Adrenal gland (tissue), 19 donors: Measurements from ENCODE around the gene DCTN1. TPM values are rescaled to one million over a fixed set of nuclear protein-coding genes. Genes with fewer than 3 reads are reported as not detected.

Source experiments
- DNase-seq, 7 donors: peaks; one replicate each; pipeline ENCODE4 v3.0.0-alpha.2; 2019 to 2020
- H3K27ac ChIP-seq, 5 donors: fragments of 200-600 bp; sonication (generic) in 4 of 5; 1 replicate in 3 of 5; 2 replicates in 2 of 5; pipeline versions ENCODE4 v1.5.1 to v1.8.0; 2016 to 2020; ENCODE audit warnings: mild to moderate bottlenecking in 1 of 5
- H3K27me3 ChIP-seq: fragments of 200-600 bp; 2 replicates; pipeline ENCODE4 v1.8.0; 2021
- H3K36me3 ChIP-seq, 2 donors: fragments of 200-600 bp; replicated peaks in 1 of 2; 1 replicate in 1 of 2; 2 replicates in 1 of 2; pipeline versions ENCODE4 v1.5.1 to v1.8.0; 2018 to 2022
- H3K4me1 ChIP-seq, 2 donors: fragments of 200-600 bp; replicated peaks in 1 of 2; 1 replicate in 1 of 2; 2 replicates in 1 of 2; pipeline versions ENCODE4 v1.5.1 to v1.8.0; 2018 to 2021
- H3K4me3 ChIP-seq, 4 donors: fragments of 200-600 bp; sonication (generic) in 3 of 4; one replicate each; pipeline ENCODE4 v1.5.1; 2016 to 2018
- H3K9me3 ChIP-seq, 3 donors: fragments of 200-600 bp; sonication (generic) in 1 of 3; replicated peaks in 1 of 3; 1 replicate in 2 of 3; 2 replicates in 1 of 3; pipeline versions ENCODE4 v1.5.1 to v1.8.0; 2016 to 2021
- POLR2A ChIP-seq, 2 donors: fragments of 450-650 bp; IDR thresholded peaks; one replicate each; pipeline ENCODE4 v1.6.1; 2017; ENCODE audit warnings: antibody characterized with exemption in 2 of 2, mild to moderate bottlenecking in 2 of 2, moderate library complexity in 1 of 2
- WGBS, 4 donors: extraction: QIAGEN DNeasy Blood & Tissue Kit in 2 of 4; methylation state at CpG; one replicate each; pipeline versions ENCODE4 v1.1.5 to v1.1.7; 2013 to 2017; 5-methylcytosine and 5-hydroxymethylcytosine counted together
- intact Hi-C, 2 donors: fragments of 100-400 bp; cut with DNase I; formaldehyde crosslinking; loops; one replicate each; pipeline versions ENCODE4 v1.14.1 to v1.15.0; 2022 to 2023
- long read RNA-seq, 10 donors: library from polyadenylated mRNA in 3 of 10; unstranded in 2 of 10; stranded (forward) in 1 of 10; transcript quantifications; one replicate each; pipeline ENCODE4 v2.0.0 and lab custom pipeline, GENCODE V29; 2021 to 2026
- polyA plus RNA-seq, 3 donors: library from polyadenylated mRNA; stranded (reverse); fragments of 200-250 nt in 2 of 3; fragments of 350-450 nt in 1 of 3; fragmentation: Illumina TruSeq in 1 of 3; extraction: RNeasy Lipid Tissue Mini Kit (QIAGEN cat#74804) in 1 of 3; gene quantifications; one replicate each; pipeline ENCODE4 v1.2.3, GENCODE V29; 2013 to 2014
- total RNA-seq, 9 donors: library from RNA; depleted of rRNA in 4 of 9; stranded (reverse); fragments of >200 nt in 4 of 9; fragments of 120-200 nt in 1 of 9; fragmentation: NEBNext Ultra II Directional in 1 of 9; extraction: Animal tissue kit (Norgen Biotek cat#: 25700) in 1 of 9; gene quantifications; one replicate each; pipeline versions ENCODE4 v1.1.0 to v1.2.4, GENCODE V29; 2013 to 2023
- TF ChIP-seq, protein P1 (sequence below), 6 experiments: fragments of 450-650 bp in 4 of 6; fragments of 200-600 bp in 2 of 6; sonication (generic) in 1 of 6; IDR thresholded peaks; 1 replicate in 5 of 6; 2 replicates in 1 of 6; pipeline versions ENCODE4 v1.5.1 to v1.8.0; 2016 to 2021; ENCODE audit warnings: antibody characterized with exemption in 6 of 6, mild to moderate bottlenecking in 2 of 6, moderate library complexity in 1 of 6
- donor health status: healthy with polysubstance abuse.
- donor health status: Bipolar disorder and iron deficiency.
- donor health status: DM: yes; HTN: yes; CAD: no.
- donor health status: DM: no; HTN: no; CAD: no.
- donor health status: DM: no; HTN: no; CAD: no.
- donor health status: DM: yes; HTN: yes; CAD: no.

Gene DCTN1
- 100 to 1,000 TPM; 106 to 188 (median 146) TPM for total RNA-seq
- 100 to 1,000 TPM; 142 to 258 (median 212) TPM for polyA plus RNA-seq
- long read RNA-seq, donor 1, full-length matches to known transcripts: 12 of 19 reads
- long read RNA-seq, donor 1, partial matches to known transcripts: 7 of 19 reads
- long read RNA-seq, donor 1, other reads (novel, unspliced or antisense): 0 of 19 reads
- long read RNA-seq, donor 2, full-length matches to known transcripts: 9 of 15 reads
- long read RNA-seq, donor 2, partial matches to known transcripts: 6 of 15 reads
- long read RNA-seq, donor 2, other reads (novel, unspliced or antisense): 0 of 15 reads
- long read RNA-seq, donor 3, full-length matches to known transcripts: 3 of 13 reads
- long read RNA-seq, donor 3, partial matches to known transcripts: 10 of 13 reads
- long read RNA-seq, donor 3, other reads (novel, unspliced or antisense): 0 of 13 reads
- long read RNA-seq, donor 4, full-length matches to known transcripts: 12 of 26 reads
- long read RNA-seq, donor 4, partial matches to known transcripts: 14 of 26 reads
- long read RNA-seq, donor 4, other reads (novel, unspliced or antisense): 0 of 26 reads
- long read RNA-seq, donor 5, full-length matches to known transcripts: 344 of 457 reads
- long read RNA-seq, donor 5, partial matches to known transcripts: 64 of 457 reads
- long read RNA-seq, donor 5, other reads (novel, unspliced or antisense): 49 of 457 reads
- long read RNA-seq, donor 6, full-length matches to known transcripts: 8 of 47 reads
- long read RNA-seq, donor 6, partial matches to known transcripts: 39 of 47 reads
- long read RNA-seq, donor 6, other reads (novel, unspliced or antisense): 0 of 47 reads
- long read RNA-seq, donor 7, full-length matches to known transcripts: 2 of 17 reads
- long read RNA-seq, donor 7, partial matches to known transcripts: 15 of 17 reads
- long read RNA-seq, donor 7, other reads (novel, unspliced or antisense): 0 of 17 reads
- long read RNA-seq, donor 8, full-length matches to known transcripts: 14 of 24 reads
- long read RNA-seq, donor 8, partial matches to known transcripts: 10 of 24 reads
- long read RNA-seq, donor 8, other reads (novel, unspliced or antisense): 0 of 24 reads
- long read RNA-seq, donor 9, full-length matches to known transcripts: 3 of 3 reads
- long read RNA-seq, donor 9, partial matches to known transcripts: 0 of 3 reads
- long read RNA-seq, donor 9, other reads (novel, unspliced or antisense): 0 of 3 reads
- long read RNA-seq, donor 10, full-length matches to known transcripts: 7 of 7 reads
- long read RNA-seq, donor 10, partial matches to known transcripts: 0 of 7 reads
- long read RNA-seq, donor 10, other reads (novel, unspliced or antisense): 0 of 7 reads

DNA sequence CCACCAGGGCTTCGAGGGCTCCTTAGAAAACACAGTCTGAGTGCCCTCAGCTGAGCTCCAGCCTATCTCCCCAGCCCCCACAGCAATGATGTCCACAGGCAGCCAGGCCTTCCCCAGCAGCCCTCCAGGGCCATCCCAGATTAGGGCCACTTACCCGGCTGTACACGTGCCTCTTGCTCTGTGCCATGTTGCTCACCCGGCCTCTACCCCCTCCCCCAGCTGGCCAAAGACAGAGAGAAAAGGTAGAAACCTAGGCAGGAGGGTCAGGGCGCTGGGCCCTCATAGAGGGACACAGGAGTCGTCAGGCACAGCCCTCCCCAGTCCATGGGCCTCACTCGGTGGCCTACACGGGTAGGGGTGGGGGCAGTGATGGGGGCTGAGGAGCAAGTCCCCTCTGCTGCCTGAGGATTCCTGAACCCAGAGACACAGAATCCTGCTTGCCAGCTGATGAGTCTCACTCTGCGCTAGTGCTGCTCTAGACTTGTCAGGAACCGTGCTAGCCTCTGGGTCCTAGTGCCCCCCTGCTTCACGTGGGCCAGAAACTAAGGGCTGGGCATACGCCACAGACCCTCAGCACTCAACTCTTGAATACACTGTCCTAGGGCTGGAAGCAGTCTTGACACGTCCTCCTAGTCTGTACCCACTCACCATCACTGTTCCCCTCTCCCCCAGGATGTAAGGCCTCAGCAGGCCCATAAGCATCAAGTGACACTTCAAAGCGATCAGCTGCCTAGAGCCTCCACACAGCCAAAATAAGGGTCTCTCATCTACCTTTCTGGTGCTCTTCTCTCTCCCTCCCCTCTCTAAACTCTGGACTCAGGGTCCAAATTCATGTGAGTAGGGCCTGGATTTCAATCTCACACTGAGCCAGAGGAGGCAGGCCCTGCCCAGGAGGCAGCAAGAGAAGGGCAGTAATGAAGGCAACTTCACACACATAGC lies at the start of gene DCTN1:
DCTN1 (minus strand) TSS at position 461 of the 939 bp plus-strand sequence; CDS start at position 187, 274 bp downstream.
- peak; percentile 70 to 82 (median 78) for DNase-seq
- TF ChIP-seq, protein P1, sequence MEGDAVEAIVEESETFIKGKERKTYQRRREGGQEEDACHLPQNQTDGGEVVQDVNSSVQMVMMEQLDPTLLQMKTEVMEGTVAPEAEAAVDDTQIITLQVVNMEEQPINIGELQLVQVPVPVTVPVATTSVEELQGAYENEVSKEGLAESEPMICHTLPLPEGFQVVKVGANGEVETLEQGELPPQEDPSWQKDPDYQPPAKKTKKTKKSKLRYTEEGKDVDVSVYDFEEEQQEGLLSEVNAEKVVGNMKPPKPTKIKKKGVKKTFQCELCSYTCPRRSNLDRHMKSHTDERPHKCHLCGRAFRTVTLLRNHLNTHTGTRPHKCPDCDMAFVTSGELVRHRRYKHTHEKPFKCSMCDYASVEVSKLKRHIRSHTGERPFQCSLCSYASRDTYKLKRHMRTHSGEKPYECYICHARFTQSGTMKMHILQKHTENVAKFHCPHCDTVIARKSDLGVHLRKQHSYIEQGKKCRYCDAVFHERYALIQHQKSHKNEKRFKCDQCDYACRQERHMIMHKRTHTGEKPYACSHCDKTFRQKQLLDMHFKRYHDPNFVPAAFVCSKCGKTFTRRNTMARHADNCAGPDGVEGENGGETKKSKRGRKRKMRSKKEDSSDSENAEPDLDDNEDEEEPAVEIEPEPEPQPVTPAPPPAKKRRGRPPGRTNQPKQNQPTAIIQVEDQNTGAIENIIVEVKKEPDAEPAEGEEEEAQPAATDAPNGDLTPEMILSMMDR (IDR thresholded peaks at IDR 0.05): no peak
- peak in 1 of 2 donors; percentile 62 for TF ChIP-seq POLR2A (IDR thresholded peaks at IDR 0.05)
- Histone ChIP-seq H3K9me3 (no peaks in the 10 kb centered on the region), H3K27ac (peak within 1 kb of the TSS in 3 of 5 donors; percentile 61 to 84 (median 83)), H3K36me3 (peaks cover 0 to 18% of the 10 kb centered on the region in 2 donors), H3K4me3 (peak within 1 kb of the TSS in 2 of 4 donors; percentile 26 to 43), H3K27me3 (no peaks in the 10 kb centered on the region), H3K4me1 (peaks cover 21 to 51% of the 10 kb centered on the region in 2 donors)
- 20 to 39% (median 27%) methylated on average over 10 to 14 of the region's 14 CpGs for whole genome bisulfite sequencing, 4 donors
- intact Hi-C loops: no loop called here

DNA sequence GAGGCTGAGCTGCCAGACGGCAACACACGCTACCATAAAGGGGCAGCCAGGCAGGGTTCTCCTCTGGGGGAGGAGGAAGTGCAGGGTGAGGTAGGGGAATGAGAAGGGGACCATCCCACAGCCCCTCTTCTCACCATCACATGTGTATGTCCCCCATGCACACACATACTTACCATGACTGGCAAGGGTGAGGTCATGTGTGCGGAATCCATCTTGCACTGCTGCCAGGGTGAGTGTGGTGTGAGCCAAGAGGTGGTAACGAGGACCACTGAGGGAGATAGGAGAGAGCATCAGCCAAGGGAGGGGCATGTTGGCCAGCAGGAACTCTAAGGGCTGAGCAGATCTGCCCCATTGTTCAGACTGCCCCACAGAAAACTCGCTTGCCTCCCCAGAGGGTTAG lies 48.6 kb upstream of the DCTN1 start:
- Histone ChIP-seq H3K27me3 (no peaks in the 10 kb centered on the region), H3K36me3 (peaks cover 0 to 55% of the 10 kb centered on the region in 2 donors), H3K9me3 (no peaks in the 10 kb centered on the region), H3K4me1 (no peaks in the 10 kb centered on the region), H3K27ac (no peak overlapping the region), H3K4me3 (no peak overlapping the region)
- 90 to 95% (median 93%) methylated on average over 5 of the region's 5 CpGs for whole genome bisulfite sequencing, 4 donors
- no peak for TF ChIP-seq POLR2A (IDR thresholded peaks at IDR 0.05)
- TF ChIP-seq, protein P1 (IDR thresholded peaks at IDR 0.05): no peak
- intact Hi-C loops: no loop called here
- DNase-seq: no peak

DNA sequence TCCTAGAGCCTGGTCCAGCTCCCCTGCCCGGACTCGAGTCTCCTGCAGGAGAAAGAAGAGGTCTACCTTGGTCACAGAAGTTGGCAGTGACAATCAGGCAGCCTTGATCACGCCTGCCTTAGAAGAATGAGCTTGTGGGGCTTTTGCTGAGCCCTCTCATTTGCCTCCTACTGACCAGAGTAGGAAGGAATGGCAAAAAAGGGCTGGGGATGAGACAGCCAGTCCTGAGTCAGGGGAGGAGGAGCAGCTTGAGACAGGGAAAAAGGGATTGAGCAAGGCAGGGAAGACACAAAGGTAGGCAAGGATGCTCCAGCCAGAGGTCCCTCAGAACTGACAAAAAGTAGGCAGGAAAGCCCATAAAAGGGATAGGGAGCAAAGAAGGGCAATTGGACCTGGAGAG lies 47.4 kb upstream of the DCTN1 start:
- DNase-seq: no peak
- H3K27me3 ChIP-seq: no peaks in the 10 kb centered on the region
- peaks cover 0 to 55% of the 10 kb centered on the region in 2 donors for H3K36me3 ChIP-seq
- no peaks in the 10 kb centered on the region for H3K4me1 ChIP-seq
- no peak overlapping the region for H3K4me3 ChIP-seq
- H3K9me3 ChIP-seq: no peaks in the 10 kb centered on the region
- H3K27ac ChIP-seq: no peak overlapping the region
- TF ChIP-seq POLR2A (IDR thresholded peaks at IDR 0.05): no peak
- TF ChIP-seq, protein P1 (IDR thresholded peaks at IDR 0.05): no peak
- WGBS, 4 donors: 62 to 89% (median 85%) methylated on average over 3 of the region's 3 CpGs
- intact Hi-C loops: no loop called here
